GM10266 (cell line): ENCODE results near the gene MAP7D1.

Experiments
- DNase-seq: peaks from one replicate; pipeline ENCODE4 v3.0.0; 2012; ENCODE audit errors: extremely low spot score
- TF ChIP-seq, protein P1 (sequence below): IDR thresholded peaks from 2 replicates; pipeline ENCODE4 v1.5.1; 2012; ENCODE audit warnings: mild to moderate bottlenecking, low read depth; ENCODE audit not compliant: control insufficient read depth, insufficient read depth; ENCODE audit errors: missing control alignments

The MAP7D1 gene

DNA sequence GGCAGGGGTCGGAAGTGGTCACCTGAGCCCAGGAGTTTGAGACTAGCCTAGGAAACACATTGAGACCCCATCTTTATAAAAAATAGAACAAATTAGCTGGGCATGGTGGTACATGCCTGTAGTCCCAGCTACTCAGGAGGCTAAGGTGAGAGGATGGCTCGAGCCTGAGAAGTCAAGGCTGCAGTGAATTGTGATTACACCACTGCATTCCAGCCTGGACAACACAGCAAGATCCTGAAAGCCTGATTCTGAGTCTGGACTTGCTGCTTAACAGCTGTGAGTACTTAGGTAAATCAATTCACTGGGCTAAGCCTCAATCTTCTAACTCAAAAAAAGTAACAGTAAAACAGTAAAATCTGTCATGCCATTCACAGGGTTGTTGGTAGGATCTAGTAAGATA is 11.5 kb upstream of the MAP7D1 start:
- no peak for DNase-seq
- TF ChIP-seq, protein P1, sequence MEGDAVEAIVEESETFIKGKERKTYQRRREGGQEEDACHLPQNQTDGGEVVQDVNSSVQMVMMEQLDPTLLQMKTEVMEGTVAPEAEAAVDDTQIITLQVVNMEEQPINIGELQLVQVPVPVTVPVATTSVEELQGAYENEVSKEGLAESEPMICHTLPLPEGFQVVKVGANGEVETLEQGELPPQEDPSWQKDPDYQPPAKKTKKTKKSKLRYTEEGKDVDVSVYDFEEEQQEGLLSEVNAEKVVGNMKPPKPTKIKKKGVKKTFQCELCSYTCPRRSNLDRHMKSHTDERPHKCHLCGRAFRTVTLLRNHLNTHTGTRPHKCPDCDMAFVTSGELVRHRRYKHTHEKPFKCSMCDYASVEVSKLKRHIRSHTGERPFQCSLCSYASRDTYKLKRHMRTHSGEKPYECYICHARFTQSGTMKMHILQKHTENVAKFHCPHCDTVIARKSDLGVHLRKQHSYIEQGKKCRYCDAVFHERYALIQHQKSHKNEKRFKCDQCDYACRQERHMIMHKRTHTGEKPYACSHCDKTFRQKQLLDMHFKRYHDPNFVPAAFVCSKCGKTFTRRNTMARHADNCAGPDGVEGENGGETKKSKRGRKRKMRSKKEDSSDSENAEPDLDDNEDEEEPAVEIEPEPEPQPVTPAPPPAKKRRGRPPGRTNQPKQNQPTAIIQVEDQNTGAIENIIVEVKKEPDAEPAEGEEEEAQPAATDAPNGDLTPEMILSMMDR = no peak

DNA sequence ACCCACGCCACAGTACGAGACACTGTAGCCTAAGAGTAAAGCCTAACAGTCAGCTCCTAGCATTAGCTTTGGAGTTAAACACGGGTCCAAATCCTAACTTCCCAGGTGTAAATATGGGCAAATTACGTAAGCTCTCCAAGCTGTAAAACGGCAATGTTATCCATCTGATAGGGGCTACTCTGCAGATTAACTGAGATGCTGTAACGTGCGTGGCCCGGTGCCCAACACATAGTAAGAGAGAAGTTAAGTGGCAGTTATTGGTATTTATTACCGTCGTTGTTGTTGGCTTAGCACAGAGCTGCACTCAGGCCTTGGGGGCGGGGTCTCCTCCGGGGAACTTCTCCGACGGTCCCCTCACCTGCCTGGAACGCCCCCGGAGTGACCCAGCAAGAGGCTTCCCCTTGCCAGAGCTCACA is 7.1 kb upstream of the MAP7D1 start:
- no peak for DNase-seq
- TF ChIP-seq, protein P1 = no peak

DNA sequence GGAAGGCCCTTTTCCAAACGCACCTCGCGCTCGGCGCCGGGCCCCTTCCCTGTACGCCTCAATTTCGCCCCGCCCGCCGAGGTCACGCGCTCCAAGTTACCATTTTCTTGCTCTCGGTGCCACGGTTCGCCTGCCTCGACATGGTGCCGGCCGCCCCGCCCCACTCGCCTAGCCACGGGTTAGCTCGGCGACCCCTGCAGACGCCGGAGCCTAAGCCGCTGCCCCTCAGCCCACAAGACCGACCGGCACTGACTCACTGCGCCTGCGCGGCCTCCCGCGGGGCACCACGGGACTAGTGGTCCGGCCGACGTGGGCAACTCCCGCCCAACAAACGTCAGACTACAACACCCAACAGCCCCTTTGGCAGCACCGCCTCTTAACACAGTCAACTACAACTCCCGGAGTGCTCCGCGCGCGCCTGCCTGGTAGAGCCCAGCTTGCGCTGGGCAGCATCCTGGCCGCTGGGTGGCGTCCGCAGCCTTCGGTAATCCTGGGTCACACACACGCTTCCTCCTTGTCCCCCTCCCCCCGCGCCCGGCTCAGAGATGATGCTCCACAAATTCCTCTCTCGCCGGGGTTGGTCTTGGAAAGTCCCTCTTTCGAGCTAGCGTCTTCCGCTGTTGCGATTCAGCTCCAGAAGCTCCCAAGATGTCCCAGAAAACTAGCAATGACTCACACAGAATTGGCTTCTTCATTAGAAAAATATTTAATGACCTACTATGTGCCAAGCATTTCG is 6.6 kb upstream of the MAP7D1 start, which contains the start of gene TRAPPC3:
Gene TRAPPC3 (minus strand): TSS at position 250 of the 736 bp plus-strand sequence. CDS start 108 bp downstream, at position 142.
- peak; percentile 96 for DNase-seq
- TF ChIP-seq, protein P1 = peak; percentile 98

DNA sequence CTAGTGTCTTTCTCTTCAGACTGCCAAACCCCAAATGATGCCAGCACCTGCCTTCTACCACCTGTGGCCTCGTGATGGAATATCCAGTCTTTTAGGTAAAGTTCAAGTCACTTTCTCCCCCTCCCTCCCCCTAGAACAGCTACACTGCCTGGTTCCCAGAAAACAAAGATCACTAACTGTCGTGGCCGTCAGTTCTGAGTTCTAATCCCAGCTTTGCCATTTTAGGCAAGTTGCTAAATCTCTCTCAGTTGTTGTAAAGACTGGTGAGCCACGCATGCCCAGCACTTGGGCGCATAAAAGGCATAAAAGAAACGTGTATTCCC is 6.0 kb upstream of the MAP7D1 start:
- TF ChIP-seq, protein P1 = no peak
- DNase-seq = no peak

DNA sequence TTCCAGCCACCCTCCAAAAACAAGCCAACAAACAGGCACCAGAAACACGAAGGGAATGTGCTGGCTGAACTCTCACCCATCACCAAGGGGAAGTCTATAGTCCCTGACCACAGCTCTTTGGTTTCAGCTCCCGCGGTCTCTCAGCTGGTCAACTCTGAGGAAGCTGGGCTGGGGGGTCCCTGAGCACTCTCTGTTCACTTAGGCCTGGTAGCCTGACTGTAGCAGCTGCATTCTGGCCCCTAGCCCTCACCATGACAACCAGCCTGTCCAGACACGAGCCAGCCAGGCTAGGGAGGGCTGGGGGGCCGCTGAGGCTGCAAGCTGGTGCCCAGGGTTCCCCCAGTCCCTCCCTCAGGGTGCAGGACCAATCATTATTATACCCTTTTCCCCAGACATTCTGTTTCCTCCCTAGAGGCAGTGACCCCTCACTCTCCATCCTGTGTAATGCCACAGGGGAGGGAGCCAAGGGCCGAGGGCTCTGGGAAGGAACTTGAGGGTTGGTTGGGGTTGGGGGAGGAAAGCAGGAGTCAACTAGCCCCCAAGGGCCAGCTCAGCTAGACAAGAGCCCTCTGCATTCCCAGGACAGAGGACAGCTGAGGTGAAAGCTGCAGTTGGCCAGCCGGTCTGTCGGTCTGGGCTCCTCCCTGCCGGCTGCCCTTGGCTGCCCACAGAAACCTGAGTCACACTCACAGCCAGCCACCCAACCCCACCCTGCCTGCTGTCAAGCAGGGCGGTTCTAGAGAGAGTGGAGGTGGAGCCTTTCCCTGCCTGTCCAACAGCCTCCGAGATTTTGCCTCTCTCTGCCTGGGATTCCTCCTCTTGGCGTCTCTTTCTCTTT is 5.4 kb upstream of the MAP7D1 start:
- DNase-seq = peak; percentile 84
- TF ChIP-seq, protein P1 = no peak

DNA sequence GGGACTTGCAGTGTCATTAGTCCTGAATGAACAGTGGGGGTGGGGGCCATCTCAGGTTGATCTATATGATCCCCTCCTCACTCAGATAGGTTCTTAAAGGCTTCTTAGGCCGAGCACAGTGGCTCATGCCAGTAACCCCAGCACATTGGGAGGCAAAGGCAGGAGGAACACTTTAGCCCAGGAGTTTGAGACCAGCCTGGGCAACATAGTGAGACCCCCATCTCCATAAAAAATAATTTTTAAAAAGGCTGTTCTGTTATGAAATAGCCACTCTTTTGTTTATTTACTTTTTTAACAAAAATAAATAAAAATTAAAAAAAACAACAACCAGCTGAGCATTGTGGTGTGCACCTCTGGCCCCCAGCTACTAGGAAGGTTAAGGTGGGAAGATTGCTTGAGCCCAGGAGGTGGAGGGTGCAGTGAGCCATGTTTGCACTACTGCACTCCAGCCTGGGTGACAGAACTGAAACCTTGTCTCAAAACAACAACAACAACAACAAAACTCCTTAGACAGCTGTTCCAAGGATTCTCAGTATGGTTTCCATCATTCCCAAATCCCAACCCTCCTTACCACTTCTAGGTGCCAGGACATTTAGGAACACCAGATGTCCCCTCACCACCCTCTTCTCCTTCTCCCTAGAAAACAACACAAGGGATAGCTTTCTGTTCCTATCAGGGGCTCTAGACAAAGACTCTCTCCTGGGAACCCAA is 4.7 kb upstream of the MAP7D1 start:
- no peak for DNase-seq
- TF ChIP-seq, protein P1 = no peak

DNA sequence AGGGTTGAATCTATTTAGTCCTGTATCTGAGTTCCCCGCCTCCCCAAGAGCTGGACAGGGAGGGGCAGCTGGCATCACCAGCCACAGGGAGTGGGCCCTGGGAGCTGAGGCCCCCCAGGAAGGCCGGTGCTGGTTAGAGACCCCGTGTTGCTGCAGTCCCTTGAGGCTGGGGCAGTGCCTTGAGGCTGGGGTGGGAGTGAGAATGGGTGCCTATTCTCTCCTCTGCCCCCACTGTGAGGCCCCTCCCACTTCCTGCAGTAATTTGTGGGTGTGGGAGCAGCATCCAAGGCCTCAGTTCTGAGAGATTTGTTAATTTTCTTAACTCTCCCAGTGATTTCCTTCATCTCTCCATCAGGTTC is 4.1 kb upstream of the MAP7D1 start:
- TF ChIP-seq, protein P1 = no peak
- no peak for DNase-seq
